BJ (cell line): ENCODE measurements around the gene HLA-DMB. TPM values are rescaled to one million over a fixed set of nuclear protein-coding genes. Genes with fewer than 3 reads are reported as not detected.

ENCODE experiments used
- CTCF ChIA-PET: fragments of 350-600 bp; formaldehyde crosslinking; extraction: SDS; loops from one replicate; lab custom pipeline; 2021; ENCODE audit warnings: antibody characterized with exemption, inconsistent platforms; lab: Yijun Ruan, JAX
- POLR2A ChIA-PET: fragments of 300-600 bp; sonication (Branson Sonifier 250); formaldehyde crosslinking; extraction: SDS; loops from one replicate; lab custom pipeline; 2021; ENCODE audit warnings: antibody characterized with exemption; lab: Charles Lee
- DNase-seq: peaks from one replicate; pipeline ENCODE4 v3.0.0-alpha.2; 2011; ENCODE audit warnings: low read depth
- H3K27me3 ChIP-seq: 2 replicates; pipeline ENCODE4 v1.6.0; 2011; ENCODE audit warnings: low read length; ENCODE audit not compliant: control insufficient read depth, insufficient read depth
- H3K36me3 ChIP-seq: 2 replicates; pipeline ENCODE4 v1.5.1; 2011; ENCODE audit warnings: low read length; ENCODE audit not compliant: control insufficient read depth, insufficient read depth
- H3K4me3 ChIP-seq: 2 replicates; pipeline ENCODE4 v1.5.1; 2011; ENCODE audit warnings: low read depth, mild to moderate bottlenecking, control low read depth, low read length
- polyA plus RNA-seq: library from polyadenylated mRNA; depleted of rRNA; stranded (reverse); fragments of >200 nt; gene quantifications from 2 replicates; pipeline ENCODE4 v1.2.3, GENCODE V29; 2011
- TF ChIP-seq, protein P1 (sequence below): IDR thresholded peaks from 2 replicates; pipeline ENCODE4 v1.5.1; 2011; ENCODE audit warnings: low read depth, mild to moderate bottlenecking, control low read depth, inconsistent platforms, low read length, moderate library complexity; ENCODE audit not compliant: insufficient read depth

HLA-DMB gene
- polyA plus RNA-seq, 1 experiment, result not detected

DNA sequence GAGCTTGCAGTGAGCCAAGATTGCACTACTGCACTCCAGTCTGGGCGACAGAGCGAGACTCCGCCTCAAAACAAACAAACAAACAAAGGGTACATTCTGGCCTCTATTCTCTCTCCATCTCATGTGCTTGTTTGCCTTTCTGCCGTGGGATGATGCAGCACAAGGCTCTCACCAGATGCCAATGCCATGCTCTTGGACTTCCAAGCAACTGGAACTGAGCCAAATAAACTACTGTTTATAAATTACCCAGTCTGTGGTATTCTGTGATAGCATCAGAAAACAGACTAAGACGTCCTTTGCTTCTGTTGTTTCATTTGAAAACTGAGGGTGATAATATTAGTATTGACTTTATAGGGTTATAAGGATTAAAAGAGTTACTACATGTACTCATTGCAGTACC lies 23.9 kb upstream of the HLA-DMB start:
- Histone ChIP-seq H3K27me3 (no peaks in the 10 kb centered on the region), H3K36me3 (no peaks in the 10 kb centered on the region), H3K4me3 (no peak overlapping the region)
- TF ChIP-seq, protein P1, sequence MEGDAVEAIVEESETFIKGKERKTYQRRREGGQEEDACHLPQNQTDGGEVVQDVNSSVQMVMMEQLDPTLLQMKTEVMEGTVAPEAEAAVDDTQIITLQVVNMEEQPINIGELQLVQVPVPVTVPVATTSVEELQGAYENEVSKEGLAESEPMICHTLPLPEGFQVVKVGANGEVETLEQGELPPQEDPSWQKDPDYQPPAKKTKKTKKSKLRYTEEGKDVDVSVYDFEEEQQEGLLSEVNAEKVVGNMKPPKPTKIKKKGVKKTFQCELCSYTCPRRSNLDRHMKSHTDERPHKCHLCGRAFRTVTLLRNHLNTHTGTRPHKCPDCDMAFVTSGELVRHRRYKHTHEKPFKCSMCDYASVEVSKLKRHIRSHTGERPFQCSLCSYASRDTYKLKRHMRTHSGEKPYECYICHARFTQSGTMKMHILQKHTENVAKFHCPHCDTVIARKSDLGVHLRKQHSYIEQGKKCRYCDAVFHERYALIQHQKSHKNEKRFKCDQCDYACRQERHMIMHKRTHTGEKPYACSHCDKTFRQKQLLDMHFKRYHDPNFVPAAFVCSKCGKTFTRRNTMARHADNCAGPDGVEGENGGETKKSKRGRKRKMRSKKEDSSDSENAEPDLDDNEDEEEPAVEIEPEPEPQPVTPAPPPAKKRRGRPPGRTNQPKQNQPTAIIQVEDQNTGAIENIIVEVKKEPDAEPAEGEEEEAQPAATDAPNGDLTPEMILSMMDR, result no peak
- CTCF ChIA-PET, result interaction anchor here (1.5 to 2.5 kb wide), 2 partner anchors 11 to 79 kb away, joined by 4 to 27 read pairs; partner anchors contain the start of gene HLA-DMA
- POLR2A ChIA-PET, result no interaction called here
- no peak for DNase-seq

DNA sequence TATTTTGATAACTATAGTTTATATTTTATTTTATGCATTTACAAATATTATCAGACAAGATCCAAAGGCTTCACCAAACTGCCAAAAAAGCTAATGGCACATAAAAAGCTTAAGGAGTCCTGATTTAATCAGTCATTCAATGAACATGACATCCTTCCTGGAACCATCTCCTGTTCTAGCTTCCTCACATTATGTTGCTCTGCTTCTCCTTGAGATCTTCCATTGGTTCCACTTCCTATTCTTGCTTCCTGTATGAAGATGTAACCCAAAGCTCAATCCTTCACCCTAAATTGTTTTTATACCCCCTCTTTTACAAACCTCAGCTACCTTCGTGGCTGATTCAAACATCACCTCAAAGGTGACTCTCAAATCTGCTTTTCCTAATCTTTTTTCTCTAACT lies 23.0 kb upstream of the HLA-DMB start:
- H3K4me3 ChIP-seq, result no peak overlapping the region
- no peaks in the 10 kb centered on the region for H3K27me3 ChIP-seq
- no peaks in the 10 kb centered on the region for H3K36me3 ChIP-seq
- ChIA-PET POLR2A (no interaction called here), CTCF (interaction anchor here (0.6 to 2.5 kb wide), 5 partner anchors 10 to 1423 kb away, joined by 4 to 27 read pairs (median 4); partner anchors contain the start of gene HLA-DMA)
- no peak for DNase-seq
- TF ChIP-seq, protein P1, result no peak

DNA sequence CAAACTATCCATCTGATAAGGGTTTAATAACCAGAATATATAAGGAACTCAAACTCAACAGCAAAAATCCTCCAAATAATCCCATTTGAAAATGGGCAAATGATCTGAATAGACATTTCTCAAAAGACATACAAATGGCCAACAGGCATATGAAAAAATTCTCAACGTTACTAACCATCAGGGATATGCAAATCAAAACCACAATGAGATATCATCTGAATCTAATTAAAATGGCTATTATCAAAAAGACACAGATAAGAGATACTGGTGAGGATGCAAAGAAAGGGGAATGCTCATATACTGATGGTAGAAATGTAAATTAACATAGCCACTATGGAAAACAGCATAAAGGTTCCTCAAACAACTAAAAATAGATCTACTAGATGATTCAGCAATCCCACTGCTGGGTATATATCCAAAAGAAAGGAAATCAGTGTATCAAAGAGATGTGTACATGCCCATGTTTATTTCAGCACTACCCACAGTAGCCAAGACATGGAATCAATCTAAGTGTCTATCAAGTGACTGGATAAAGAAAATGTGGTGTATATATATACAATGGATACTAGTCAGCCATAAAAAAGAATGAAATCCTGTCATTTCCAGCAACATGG lies 21.5 kb upstream of the HLA-DMB start:
- ChIA-PET CTCF (interaction anchor here (1.8 to 2.5 kb wide), 2 partner anchors 9 to 29 kb away, joined by 7 to 27 read pairs; partner anchors contain the start of gene HLA-DMA), POLR2A (no interaction called here)
- TF ChIP-seq, protein P1, result no peak

DNA sequence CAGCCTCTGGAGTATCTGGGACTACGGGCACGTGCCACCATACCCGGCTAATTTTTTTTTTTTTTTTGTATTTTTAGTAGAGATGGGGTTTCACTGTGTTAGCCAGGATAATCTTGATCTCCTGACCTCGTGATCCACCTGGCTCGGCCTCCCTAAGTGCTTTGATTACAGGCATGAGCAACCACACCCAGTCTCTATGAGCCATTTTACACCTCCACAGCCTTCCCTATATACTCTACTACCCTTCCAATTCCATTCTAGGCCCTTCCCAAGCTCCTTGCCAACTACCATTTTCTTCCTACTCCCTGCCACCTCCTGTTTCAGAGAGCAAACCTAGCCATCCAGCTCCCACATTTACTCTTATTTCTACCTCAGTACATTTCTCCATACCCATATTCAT lies 19.7 kb upstream of the HLA-DMB start:
- Histone ChIP-seq H3K36me3 (no peaks in the 10 kb centered on the region), H3K27me3 (no peaks in the 10 kb centered on the region), H3K4me3 (no peak overlapping the region)
- ChIA-PET CTCF (interaction anchor here (1.0 kb wide), 1 partner anchor 18 kb away, joined by 3 read pairs; no protein-coding TSS in a partner anchor), POLR2A (no interaction called here)
- TF ChIP-seq, protein P1, result no peak
- no peak for DNase-seq

More for the DNA sequence above, 21.5 kb upstream of the HLA-DMB start:
- no peak overlapping the region for H3K4me3 ChIP-seq
- no peaks in the 10 kb centered on the region for H3K27me3 ChIP-seq
- H3K36me3 ChIP-seq, result no peaks in the 10 kb centered on the region
- DNase-seq, result no peak

DNA sequence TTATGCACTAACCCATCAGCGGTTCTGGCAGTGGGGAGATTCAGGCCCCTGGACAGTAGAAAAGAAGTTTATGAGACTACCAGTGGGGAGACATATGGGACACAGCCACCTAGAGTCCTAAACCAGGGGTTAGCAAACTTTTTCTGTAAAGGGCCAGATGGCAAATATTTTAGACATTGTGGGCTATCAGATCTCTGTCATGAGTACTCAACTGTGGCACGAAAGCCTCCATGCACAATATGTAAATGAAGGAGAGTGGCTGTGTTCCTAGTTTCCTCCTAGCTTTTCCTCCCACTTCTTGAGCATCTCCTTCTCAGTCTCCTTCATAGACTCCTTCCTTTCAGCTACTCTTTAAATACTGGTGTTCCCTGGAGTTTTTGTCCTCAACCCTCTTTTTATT lies 15.3 kb upstream of the HLA-DMB start:
- no peaks in the 10 kb centered on the region for H3K27me3 ChIP-seq
- TF ChIP-seq, protein P1, result no peak
- CTCF ChIA-PET, result interaction anchor here (1.8 to 6.1 kb wide), 3 partner anchors 11 to 118 kb away, joined by 5 to 61 read pairs (median 14); partner anchors contain the start of genes BRD2 and TAP2
- POLR2A ChIA-PET, result no interaction called here
- no peaks in the 10 kb centered on the region for H3K36me3 ChIP-seq
- no peak for DNase-seq
- H3K4me3 ChIP-seq, result no peak overlapping the region
